GM12872 (cell line): ENCODE measurements around the gene EBPL.
A peak's percentile ranks its signal among the peaks of the same experiment; 100 is the strongest.

Experiments used
- CTCF ChIP-seq: IDR thresholded peaks from 3 replicates; pipeline ENCODE4 v1.5.1; 2011; ENCODE audit warnings: low read depth, mild to moderate bottlenecking, low read length, moderate library complexity; ENCODE audit not compliant: insufficient read depth

The EBPL gene

GRCh38 chr13:49667773-49668172 is 23.5 kb downstream of the EBPL start:
- no peak for TF ChIP-seq CTCF

- TF ChIP-seq CTCF = no peak
Observed at GRCh38 chr13:49664606-49665005, 26.7 kb downstream of the EBPL start.

GRCh38 chr13:49657241-49657641 is 34.0 kb downstream of the EBPL start:
- no peak for TF ChIP-seq CTCF

- TF ChIP-seq CTCF = no peak
Observed at GRCh38 chr13:49655906-49656305, 35.4 kb downstream of the EBPL start.

- TF ChIP-seq CTCF = no peak
Observed at GRCh38 chr13:49654011-49654410, 37.3 kb downstream of the EBPL start.

- no peak for TF ChIP-seq CTCF
Observed at GRCh38 chr13:49653478-49653877, 37.8 kb downstream of the EBPL start.

- peak; percentile 59; the same call in 2 of the 3 replicates for TF ChIP-seq CTCF
Observed at GRCh38 chr13:49652355-49653305, 38.7 kb downstream of the EBPL start.
